Erythroblast (primary cell): ENCODE measurements around the gene CIT.

ENCODE experiments used
- DNase-seq, 2 experiments: peaks; one replicate each; lab custom pipeline; 2025; lab: John Stamatoyannopoulos, UW
- GATA1 ChIP-seq: IDR thresholded peaks from 2 replicates; pipeline ENCODE4 v1.6.1; 2011; ENCODE audit warnings: low read depth, mild to moderate bottlenecking, control low read depth, low read length, moderate library complexity
- POLR2A ChIP-seq: IDR thresholded peaks from 2 replicates; pipeline ENCODE4 v1.6.1; 2011; ENCODE audit warnings: mild to moderate bottlenecking, low read length

The CIT gene

DNA sequence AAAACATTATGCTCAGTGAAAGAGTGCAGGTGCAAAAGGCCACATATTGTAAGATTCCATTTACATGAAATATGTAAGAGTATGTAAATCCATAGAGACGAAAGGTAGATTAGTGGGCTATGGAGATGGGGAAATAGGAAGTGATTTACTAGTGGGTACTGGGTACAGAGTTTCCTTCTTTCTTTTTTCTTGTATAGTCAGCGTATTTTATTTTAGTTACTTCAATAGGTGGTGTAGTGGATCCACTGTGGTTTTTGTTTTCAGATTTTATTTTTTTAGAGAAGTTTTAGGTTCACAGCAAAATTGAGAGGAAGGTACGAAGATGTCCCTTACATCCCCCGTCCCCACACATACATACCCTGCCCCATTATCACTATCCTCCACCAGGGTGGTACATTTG lies 6.1 kb upstream of the CIT start:
- DNase-seq = no peak
- no peak for TF ChIP-seq GATA1
- TF ChIP-seq POLR2A = no peak

DNA sequence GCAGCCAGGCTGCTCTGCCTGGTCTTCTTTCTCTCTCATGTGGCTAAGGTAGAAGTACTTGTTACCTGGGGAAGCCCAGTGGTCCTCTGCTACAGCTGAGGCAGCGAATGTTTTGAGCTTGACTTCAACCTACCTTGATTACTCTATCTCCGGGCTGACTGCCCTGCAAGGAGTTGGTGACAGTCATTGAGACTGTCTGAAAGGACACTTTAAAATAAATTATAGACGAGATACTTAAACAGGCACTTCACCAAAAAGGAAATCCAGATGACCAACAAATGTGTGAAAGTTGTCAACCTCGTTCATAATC lies 474 bp upstream of the CIT start:
- no peak for DNase-seq
- TF ChIP-seq POLR2A (no peak), GATA1 (no peak)

- DNase-seq = peak; percentile 5 to 16
- TF ChIP-seq POLR2A (no peak), GATA1 (no peak)
Measured at GRCh38 chr12:119870457-119870856, 6.7 kb downstream of the CIT start.

DNA sequence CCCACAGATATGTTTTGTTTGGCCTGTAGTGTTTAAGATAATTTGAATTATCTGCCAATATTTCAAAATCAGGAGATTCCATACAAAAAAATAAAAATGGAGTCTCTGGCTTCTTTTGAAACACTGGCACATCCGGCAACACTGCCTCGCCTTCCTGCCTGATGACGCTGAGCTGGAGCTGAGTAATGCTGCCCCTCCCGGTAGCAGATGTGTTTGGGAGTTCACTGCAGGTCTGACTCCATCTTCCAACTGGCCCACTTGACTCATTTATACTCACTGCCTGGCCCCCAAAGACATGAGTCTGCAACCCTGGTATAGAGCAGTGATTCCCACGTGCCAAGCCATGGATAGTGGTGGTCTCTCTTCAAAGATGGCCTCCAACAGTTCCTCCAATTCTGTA lies 7.4 kb downstream of the CIT start:
- DNase-seq = peak; percentile 60 to 81
- TF ChIP-seq POLR2A (no peak), GATA1 (no peak)

GRCh38 chr12:119868992-119869391 lies 8.1 kb downstream of the CIT start:
- TF ChIP-seq GATA1 (no peak), POLR2A (no peak)
- DNase-seq = no peak

DNA sequence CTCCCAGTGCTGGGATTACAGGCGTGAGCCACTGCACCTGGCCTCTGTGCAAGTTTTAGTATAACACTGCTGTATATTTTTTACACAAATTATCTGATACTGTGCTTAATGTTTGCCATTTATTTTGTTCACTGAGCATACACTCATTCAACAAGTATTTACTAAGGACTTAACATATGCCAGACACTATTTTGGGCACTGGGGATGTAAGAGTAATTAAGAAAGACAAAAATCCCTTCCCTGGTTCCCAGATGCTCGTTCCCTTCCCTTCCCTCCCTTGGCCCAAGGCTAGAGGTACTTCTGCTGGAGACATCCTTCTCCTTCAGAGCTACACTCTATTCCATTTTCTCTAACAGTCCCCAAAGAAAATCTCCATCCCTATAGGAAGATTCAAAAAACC lies 12.5 kb downstream of the CIT start:
- TF ChIP-seq POLR2A (no peak), GATA1 (no peak)
- no peak for DNase-seq

- no peak for DNase-seq
- TF ChIP-seq POLR2A = no peak
- TF ChIP-seq GATA1 = no peak
Measured at GRCh38 chr12:119859241-119859640, 17.9 kb downstream of the CIT start.

DNA sequence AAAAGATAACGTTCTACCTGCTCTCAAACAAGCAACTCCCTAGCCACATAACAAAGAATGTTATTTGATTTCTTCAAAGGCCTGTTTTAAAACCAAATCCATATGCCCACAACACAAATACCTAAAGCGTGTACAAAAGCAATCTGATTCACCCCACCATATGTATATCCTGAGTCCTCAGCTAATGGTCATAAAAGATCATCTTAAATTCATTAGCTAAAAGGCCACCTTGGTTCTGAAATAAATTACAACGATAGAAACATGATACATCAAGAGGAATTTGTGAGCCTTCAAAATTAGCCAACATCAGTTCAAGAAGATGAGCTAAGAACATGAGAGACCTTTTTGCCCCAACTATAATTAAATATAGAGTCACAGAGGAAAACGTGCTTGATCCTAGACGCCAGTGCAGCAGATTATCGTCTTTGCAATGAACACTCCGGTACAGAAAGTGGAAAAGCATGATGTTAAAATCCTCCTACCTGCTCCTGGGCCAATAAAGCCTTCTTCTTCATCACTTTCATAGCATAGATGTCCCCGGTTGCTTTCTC lies 20.0 kb downstream of the CIT start:
- DNase-seq = no peak
- TF ChIP-seq GATA1 (no peak), POLR2A (no peak)

- no peak for DNase-seq
- TF ChIP-seq POLR2A = no peak
Measured at GRCh38 chr12:119850330-119850729, 26.8 kb downstream of the CIT start.

GRCh38 chr12:119843100-119843499 lies 34.0 kb downstream of the CIT start:
- TF ChIP-seq GATA1 (no peak), POLR2A (no peak)
- DNase-seq = no peak

DNA sequence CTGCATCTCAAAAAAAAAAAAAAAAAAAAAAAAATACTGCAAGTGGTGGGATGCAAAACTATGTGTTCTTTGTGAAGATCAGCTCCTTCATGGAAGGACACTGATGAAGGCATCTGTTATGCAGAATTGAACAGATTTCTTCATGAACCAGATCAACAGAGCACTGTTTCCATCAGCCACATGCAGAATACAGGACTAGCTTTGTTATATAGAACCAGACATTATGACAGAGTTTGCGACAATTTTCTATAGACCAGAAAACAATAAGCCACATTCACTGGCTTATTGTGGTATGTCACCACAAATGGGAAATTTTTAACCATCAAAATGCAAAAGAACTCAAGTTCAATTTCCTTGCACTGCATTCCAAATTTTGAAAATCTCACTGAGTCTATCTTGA lies 34.7 kb downstream of the CIT start:
- TF ChIP-seq GATA1 (no peak), POLR2A (no peak)
- no peak for DNase-seq

DNA sequence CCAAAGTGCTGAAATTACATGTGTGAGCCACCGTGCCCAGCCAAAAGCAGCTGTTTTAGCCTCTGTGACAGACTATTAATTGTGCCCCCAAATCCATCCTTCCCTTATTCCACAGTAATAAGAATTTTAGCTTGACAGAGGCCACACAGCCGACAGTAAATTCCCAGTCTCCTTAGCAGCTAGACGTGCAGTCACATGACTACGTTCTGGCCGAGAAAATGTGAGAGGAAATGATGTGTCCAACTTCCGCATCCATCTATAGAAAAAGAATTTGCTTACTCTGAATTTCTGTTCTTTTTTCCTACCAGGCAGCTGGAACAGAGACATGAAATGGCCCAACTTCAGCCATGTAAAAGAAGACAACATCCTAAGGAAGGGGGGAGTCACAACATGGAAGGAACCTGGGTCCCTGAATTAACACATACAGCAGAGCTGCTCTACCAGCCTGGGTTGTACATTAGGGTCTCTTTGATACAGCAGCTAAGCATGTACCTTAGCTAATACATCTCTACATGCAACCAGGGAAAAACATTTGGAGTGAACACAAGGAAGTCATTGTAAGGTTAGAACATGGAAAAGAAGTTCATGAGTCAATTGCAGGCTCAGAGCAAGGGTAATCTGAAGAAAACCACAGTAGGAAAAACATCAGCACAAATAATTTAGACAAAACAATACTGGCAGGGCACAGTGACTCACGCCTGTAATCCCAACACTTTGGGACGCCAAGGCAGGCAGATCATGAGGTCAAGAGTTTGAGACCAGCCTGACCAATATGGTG lies 35.5 kb downstream of the CIT start:
- no peak for DNase-seq
- TF ChIP-seq GATA1 (no peak), POLR2A (no peak)

- TF ChIP-seq GATA1 = no peak
- TF ChIP-seq POLR2A = no peak
- DNase-seq = peak in 1 of 2 experiments; percentile 33
Measured at GRCh38 chr12:119840582-119840981, 36.5 kb downstream of the CIT start.

DNA sequence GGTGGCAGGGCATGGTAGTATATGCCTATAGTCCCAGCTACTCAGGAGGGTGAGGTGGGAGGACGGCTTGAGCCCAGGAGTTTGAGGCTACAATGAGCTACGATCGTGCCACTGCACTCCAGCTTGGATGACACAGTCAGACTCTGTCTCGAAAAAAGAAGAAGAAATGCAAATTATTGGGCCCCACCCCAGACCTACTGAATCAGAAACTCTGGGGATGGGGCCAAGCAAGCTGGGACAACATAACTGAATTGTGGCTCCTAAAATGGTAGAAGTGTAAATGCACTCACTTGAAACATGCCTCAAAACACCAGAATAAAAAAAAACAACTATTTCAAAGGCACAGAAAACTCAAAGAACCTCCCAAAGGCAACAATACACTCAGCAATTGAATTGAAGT lies 37.0 kb downstream of the CIT start:
- no peak for DNase-seq
- TF ChIP-seq GATA1 = no peak
- no peak for TF ChIP-seq POLR2A

DNA sequence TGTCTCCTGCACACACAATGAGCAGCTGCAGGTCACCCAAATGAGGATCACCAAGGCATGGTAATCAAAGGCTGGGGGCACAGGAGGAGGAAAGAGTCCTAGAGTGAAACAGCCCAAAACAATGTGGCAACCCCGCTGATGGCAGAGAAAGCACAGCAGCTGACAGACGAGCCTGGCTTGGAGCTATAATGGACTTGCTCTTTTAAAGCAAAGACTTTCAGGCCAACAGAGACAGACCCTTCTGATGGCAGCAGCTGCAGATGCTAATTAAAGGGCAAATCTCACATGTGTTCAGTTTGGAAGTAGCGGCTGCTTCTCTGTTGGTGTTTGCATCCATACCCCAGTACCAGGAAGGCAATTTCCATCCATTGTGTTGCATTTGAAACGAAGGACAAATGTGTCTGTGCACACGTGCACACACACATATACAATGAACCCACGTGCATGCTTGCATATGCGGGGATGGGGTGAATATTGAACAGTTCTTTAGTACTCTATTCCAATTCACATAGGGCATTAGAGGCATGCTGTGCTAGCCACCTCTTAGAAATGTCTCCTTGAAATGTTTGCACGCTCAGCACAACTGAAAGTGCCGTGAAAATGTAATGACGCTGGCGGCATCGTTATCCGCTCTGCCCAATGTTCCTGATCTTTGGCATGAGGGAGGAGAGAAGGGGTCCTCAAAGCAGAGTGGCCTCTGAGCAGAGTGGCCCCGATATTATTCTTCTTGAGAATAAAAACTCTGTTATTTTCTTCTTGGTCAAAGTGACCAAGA lies 38.1 kb downstream of the CIT start:
- TF ChIP-seq POLR2A = no peak
- DNase-seq = no peak
